NCI-H146 (cell line): ENCODE measurements around the gene IL1RAPL1.
"Not testable (repeated sequence)": the region's sequence is repeated elsewhere in the genome, so short reads cannot be mapped to it uniquely, and the experiment has no call there.

Experiments used
- DNase-seq: peaks from one replicate; lab custom pipeline; 2025; lab: John Stamatoyannopoulos, UW

Gene IL1RAPL1

DNA sequence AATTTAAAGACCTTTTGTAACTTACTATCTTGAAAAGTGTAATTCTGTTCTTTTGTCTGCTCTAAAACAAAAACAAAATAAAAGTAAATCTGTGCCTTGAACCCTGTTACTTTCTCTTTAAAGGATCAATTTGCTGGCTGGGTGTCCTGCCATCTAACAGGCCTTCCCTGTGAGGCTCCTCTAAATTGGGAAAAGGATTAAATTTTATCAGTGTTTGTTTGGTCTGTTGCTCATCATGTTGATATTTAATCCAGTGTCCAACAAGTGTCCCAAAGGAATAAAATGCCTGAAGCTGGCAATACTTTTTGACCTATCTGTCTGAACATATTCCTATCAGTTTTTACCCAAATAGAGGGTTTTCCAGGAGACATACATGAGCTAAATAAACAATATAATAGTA is 688.7 kb downstream of the IL1RAPL1 start:
- no peak for DNase-seq

DNA sequence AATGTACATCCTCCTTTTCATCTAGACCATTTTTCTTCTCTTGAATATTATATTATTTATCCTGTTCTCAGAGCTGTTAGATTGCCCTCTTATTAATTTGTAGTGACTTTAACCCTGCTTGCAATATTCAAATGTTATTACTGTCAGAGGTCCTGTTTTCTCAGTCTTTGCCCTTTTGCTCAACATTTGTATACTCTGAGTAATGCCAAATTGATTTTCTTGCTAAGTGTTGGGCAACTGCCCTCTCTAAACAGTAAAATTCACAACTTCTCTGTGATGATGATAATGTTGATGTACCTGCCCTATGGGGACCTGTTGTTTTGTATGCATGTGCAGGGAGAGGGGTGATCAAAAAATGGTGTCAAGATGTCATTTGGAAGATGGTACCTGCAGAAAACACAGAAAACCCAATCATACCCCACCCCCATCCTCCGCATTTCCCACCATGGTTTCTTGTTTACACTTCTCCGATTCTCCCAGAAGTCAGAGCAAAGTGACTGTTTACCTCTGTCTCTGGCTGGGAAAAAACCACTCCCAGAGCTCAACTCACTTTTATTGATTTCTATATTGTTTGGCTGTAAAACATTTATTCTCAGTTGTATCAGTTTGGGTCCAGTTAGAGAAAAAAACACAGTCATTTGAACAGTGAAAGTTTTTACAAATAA is 694.0 kb downstream of the IL1RAPL1 start:
- DNase-seq, result no peak

DNA sequence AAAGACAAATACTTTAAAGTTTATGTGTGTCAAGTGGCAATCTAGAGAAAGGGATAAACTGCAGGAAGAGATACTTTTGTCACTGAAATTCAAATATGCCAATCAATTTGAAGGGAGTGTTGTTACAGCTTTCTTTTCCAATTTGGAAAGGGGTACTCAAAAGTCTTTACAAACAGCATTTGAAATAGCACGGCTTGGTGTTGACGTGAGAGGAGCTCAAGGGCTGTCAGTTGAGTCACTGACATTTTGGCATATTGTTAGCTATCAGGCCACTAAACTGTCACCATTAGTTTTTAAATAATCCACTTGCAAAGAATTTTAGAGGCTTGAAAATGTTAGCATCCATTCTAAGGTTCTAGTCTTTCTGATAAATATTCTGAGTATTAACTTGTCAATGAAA is 698.4 kb downstream of the IL1RAPL1 start:
- DNase-seq, result no peak

DNA sequence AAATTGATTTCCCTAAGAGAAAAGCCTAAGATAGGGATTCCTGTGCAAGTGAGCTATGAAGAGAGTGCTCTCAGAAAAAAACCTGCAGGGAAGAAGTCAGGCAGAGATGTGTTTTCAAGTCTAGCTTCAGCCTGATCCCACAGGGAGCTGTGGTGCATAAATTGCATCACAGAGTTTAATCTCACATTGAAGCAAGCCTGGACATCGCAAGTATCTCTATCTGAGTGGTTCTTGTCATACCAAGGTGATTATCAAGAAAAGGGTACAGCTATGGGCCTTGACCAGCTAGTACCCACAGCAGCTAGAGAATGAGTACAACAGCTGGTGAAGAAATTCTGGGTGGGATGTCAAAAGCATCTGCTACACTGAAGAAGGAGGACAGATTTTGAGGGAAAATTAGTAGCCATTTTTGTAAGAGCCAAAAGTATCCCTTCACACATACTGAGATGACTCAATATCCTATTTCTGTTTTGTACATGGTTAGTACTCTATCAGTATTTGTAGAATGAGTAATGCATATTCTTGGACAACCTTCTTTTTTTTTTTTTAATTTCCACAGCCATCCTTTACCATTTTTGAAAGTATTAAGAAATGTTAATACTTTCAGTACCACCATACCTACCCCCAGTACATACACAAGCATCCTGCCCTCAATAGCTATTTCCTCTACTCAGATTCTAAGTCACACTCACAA is 708.9 kb downstream of the IL1RAPL1 start:
- DNase-seq, result no peak

DNA sequence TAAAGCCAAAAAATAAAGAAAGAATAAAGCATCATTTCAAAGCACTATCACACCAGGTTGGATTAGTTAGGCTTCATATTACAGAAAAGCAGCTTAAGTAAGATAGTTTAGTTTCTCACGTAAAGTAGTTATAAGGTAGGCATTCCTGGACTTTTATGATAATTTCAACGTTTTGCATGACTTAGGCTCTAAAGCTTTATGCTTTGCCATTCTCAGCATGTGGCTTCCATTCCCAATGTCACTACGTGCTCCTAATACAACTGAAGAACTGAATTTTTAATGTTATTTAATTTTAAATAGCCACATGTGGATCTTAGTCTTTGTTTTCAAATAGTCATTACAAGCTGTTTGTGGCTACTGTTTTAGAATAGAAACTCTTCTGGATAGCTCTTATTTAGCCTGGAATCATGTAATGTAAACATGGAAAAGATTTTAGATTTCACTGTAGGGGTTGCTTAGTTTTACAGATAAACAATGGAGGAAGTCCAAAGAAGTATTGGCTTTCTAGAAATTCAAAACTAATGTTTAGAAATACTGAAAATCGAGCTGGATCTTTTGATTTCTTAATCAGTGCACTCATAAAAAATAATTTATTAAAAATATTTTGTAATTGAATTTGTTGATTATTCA is 710.0 kb downstream of the IL1RAPL1 start:
- no peak for DNase-seq

DNA sequence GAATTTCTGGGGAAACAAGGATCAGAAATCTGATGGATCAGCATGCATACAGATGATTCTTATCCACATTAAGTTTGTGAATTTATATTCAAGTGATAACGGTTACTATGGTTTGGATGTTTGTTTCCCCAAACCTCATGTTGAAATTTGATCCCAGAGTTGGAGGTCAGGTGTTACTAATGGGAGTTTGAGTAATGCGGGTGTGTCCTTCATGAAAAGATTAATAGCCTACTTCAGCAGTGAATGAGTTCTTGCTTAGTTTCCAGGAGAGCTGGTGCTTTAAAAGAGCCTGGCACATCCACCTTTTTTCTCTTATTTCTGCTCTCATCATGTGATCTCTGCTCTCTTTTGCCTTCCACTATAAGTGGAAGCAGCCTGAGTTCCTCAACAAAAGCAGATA is 712.4 kb downstream of the IL1RAPL1 start:
- DNase-seq, result no peak

DNA sequence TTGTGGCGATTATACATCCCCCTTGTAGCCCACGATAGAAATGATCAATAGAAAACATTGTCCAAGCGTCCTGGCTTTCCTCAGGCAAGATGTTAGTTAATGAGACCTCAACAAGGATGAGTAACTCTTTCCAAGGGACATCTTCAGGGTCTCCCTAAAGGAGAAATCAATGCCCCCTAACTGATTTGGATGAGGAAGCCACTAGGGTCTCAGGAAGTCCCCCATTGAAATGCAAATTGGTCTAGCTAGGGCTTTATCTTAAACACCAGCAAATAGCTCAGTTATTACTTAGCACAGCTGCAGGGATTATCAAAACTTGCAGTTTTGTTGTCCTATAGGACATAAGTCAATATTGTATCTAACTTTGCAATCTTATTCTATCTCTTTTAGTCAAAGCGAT is 721.5 kb downstream of the IL1RAPL1 start:
- no peak for DNase-seq

DNA sequence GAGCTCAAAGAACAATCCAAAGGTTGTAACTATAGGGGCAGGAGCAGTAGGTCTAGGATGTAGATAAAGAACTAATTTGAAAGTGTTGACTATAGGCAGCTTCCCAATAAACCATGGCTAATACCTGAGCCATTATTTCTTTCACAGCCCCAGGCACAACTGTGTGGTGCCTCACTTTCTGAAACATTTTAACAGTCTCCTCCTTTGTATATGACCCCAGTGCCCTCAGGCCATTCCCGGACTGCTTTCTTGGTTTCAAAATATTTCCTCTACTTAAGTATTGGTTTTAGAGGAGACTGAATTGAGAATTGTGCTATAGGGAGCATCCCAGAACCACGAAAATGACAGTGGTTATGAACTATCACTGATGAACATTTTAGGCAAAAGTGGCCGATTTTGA is 728.7 kb downstream of the IL1RAPL1 start:
- DNase-seq, result no peak

DNA sequence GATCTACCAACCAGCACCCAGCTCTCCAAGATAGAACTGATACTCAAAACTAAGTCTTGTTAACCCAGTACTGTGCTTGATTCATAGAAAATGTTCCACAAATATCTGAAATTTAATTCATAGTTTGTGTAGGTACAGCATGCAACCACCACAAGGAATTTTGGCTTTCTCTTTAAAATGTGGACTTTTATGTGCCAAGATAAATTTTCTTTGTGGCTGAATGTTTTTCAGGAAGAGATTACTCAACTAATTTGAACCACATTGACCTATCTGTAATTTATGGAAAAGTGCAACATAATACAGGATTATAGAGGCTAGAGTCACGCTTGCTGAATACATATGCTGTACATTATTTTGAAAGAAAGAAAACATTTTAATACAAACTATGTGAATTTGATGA is 730.8 kb downstream of the IL1RAPL1 start:
- DNase-seq, result no peak

DNA sequence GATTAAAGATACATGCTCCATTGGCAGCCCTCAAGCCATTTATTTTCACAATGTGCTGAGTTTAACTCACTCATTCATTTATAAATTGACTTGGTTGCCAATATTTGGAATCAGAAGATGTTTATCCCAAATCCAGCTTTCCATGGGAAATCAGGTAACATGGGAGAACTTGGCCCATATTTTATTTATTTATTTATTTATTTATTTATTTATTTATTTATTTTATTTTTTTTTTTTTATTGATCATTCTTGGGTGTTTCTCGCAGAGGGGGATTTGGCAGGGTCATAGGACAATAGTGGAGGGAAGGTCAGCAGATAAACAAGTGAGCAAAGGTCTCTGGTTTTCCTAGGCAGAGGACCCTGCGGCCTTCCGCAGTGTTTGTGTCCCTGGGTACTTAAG is 745.2 kb downstream of the IL1RAPL1 start:
- DNase-seq, result not testable (repeated sequence)

DNA sequence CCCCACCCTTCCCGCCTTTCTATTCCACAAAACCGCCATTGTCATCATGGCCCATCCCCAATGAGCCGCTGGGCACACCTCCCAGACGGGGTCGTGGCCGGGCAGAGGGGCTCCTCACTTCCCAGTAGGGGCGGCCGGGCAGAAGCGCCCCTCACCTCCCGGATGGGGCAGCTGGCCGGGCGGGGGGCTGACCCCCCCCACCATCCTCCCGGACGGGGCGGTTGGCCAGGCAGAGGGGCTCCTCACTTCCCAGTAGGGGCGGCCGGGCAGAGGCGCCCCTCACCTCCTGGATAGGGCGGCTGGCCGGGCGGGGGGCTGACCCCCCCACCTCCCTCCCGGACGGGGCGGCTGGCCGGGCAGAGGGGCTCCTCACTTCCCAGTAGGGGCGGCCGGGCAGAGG is 745.8 kb downstream of the IL1RAPL1 start:
- DNase-seq, result not testable (repeated sequence)

DNA sequence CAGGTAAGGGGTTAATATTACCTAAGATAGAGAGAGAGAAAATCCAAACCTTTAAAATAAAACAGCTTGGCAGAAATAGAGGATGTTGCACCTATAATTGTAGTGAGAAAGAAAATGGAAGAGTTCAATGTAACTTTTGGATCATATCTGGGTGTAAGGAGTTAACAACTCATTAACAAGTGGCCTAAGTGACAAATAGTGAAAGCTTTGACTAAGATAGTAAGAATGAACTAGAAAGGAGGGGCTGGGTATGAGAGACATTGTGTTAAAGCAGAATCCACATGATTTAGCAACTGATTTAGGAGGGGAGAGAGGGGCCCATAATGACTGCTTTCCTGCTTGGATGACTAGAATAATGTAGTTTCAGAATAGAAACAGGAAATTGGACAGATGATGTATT is 761.0 kb downstream of the IL1RAPL1 start:
- no peak for DNase-seq

DNA sequence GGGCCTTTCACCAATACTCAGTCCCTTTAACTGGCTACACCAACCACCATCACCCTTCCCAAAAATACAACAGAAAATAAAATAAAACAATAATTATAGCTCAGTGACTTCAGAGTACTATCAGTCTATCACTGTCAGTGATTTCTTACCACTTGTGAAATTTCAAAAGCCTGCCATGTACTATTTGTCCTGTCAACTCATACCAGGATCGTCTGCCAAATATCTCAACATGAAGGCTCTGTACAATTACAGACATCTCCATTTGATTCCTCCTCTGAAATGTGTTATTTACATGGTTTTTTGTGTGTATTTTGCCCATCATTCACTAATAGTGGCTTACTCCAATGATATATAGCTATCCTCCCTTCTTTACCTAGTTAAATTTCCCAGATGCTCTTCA is 772.0 kb downstream of the IL1RAPL1 start:
- no peak for DNase-seq

DNA sequence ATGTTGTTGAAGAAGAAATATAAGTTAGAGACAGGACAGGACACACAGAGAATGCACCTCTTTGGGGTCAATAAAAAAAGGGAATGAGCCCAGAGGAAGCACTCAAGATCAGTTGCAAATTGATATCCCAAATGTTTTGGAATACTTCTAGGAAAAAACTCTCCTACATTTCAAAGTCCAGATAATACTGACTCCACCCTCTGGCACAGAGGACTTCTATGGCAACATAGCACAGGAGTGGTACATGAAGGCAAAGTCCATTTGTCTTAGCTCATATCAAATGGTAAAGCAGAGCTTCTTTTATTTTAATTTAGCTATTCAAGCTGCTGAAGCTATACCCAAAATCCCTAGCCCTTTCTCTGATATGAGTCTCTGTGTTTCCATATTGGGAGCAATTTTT is 787.5 kb downstream of the IL1RAPL1 start:
- DNase-seq, result not testable (repeated sequence)

DNA sequence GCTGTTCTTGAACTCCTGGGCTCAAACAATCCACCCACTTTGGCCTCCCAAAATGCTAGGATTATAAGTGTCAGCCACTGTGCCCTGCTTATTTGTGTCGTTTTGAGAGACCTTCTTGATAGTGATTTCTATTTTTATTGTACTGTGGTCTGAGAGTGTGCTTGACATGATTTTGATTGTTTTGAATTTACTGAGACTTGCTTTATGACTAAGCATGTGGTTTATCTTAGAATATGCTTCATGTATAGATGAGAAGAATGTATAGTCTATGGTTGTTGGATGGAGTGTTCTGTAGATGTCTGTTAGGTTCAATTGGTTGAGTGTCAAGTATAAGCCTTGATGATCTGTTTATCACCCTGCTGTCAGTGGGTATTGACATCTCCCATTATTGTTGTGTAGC is 789.3 kb downstream of the IL1RAPL1 start:
- DNase-seq, result no peak

DNA sequence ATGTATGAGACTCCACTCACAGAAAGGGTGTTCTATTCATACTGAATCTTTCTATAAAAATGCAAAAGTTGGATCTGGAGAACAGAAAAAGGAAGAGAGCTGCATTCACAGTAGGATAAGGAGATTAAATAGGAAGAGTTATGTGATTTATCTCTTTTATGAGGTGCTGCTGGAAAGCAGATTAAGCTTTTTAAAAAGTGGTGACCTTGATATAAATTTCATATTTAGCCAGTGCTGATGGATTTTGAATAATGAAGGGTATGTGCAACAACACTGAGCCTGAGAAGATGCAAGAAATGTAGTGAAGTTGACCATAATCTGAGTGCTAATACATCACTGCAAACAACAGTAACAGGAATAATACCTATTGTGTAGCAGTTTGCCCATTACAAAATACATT is 795.6 kb downstream of the IL1RAPL1 start:
- DNase-seq, result no peak

DNA sequence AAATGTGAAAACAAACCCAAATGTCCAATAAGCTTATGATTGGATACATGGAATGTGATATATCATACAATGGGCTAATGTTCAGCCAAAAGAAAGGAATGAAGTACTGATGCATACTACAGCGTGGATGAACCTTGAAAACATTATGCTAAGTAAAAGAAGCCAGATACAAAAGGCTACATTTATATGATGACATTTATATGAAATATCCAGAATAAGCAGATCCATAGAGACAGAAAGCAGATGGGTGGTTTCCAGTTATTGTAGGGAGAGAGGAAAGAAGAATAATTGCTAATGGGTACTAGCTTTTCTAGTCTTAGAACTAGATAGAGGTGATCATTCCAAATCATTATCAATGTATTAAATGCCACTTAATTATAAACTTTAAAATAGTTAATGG is 801.3 kb downstream of the IL1RAPL1 start:
- DNase-seq, result no peak

DNA sequence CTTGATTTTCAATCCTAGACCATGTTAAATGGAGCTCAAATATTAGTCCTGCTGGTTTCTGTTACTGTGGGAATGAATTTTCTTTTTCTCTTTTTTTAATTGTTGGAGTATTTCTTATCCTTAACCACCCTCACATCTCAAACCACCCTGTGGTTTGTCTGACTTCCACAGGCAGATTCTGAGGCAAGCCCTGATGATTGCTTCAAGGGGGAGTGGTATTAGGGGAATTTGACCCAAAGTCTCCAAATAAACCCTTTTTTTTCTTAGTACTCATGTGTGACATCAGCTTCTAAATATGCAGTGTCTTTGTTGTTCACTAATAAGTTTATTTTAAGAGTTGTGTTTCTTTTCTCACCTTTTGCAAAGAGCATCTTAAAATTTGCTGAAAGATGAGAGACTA is 810.3 kb downstream of the IL1RAPL1 start:
- DNase-seq, result no peak

DNA sequence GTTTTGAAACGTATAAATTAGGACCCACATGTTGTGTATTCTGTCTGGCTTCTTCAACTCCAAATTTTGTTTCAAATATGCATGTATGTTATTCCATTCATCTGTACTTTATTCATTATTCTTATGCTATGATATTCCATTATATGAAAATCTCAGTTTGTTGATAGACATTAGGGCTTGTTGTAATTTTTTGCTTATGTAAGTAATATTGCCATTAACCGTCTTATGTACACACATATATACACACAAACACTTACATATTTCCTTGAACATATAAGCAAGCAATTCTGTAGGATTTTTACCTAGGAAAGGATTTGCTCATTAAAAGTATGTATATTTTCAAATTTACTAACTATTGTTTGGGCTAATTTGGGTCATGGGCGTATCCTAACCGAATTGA is 820.1 kb downstream of the IL1RAPL1 start:
- DNase-seq, result no peak

DNA sequence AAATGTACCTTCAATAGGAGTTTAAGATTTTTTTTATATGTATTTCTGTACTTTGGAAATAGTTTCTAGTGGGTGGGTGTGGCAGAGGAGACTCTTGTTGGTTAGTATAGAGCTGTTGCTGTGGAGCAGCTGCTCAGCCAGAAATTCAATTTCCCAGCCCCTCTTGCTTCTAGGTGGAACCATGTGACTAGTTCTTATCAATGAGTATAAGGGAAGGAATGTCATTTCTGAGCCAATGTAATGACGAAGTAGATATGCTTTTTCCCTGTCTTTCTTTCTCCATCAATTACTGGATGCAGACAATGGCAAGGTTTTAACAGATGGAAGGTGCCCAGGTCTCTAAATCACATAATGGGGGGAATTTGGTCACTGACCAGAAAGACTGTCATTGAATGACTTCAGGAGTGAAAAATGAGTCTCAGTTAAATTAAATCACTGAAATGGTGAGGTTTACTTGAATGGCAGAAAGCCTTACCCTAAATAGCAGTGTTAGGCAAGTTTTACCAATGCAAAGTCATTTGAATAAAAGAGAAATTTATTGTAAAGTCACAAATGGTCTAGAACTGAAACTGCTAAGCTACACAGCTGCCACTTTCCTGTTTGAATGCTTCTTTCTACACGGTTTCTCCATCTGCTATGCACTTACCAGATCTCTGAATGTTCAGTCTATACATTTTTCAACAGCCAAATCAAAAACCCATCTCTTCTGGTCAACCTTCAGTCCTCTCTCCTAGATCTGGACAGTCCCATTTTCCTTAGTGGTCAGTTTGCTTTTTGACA is 832.7 kb downstream of the IL1RAPL1 start:
- DNase-seq, result no peak

DNA sequence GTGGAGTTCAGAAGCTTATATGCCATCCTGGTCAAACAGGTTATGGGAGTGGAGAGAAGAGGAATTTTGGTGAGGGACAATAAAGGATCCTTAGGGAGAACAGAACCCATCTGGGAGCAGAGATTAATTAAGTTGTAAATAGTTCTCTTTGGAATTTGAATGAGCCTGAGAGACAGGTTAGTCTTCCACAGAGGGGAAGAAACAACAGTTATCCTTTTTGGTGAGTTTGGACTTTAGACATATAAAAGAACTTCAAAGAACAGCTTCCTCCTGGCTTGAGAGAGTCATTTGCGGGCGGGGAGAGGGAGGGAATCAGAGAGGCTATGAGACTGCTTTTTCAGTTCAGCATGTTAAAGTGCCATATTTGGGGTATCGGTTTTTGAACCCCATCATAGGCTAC is 834.8 kb downstream of the IL1RAPL1 start:
- DNase-seq, result no peak

DNA sequence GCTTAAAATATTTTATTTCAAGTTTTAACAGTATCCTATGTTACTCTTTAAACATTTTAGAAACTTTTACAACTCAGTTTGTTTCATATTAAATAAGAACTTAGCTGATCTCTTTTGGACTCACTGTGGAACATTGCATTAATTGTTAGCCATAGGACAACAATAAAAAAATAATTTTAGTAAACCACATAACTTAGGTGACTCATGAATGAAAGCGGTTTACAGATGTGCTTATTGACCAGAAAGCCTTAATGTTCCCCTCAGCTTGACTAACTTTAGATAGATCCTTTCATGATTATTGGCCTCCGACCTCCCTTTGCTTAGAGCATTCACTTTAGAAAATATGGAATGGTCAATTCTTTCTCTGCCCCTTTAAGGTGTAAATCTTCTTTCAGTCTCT is 844.6 kb downstream of the IL1RAPL1 start:
- no peak for DNase-seq

DNA sequence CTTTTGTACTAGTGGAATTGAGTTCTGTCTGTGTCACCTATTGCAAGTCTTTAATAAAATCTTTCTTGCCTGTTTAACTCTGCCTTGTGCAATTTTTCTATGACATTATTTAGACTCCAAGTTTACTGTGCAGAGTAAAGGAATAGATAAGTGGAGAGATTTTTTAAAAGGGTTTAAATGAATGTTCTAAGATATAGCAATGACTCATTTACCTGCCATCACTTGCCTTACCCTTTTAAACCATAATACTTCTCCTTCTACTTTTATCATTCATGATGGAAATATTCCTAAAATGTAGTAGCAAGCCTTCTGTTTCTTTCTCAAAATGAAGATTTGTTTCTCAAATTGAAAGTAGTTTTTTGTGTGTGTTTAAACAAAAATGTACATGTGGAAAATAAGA is 845.3 kb downstream of the IL1RAPL1 start:
- DNase-seq, result no peak
